ENCODE results near the gene TLN1.

The TLN1 gene

GRCh38 chr9:35763181-35763580 lies 31.2 kb upstream of the TLN1 start:
- no peak overlapping the region for H3K4me3 ChIP-seq
- in situ Hi-C loops (cut with MboI; ENCODE audit: low sequenced_read_pairs) = no loop called here
- DNase-seq (ENCODE audit: low spot score in 2 of 2) = peak in 1 of 2 experiments; percentile 98
- H3K36me3 ChIP-seq (replicated peaks) = no peaks in the 10 kb centered on the region
- peaks cover 47% of the 10 kb centered on the region for H3K4me1 ChIP-seq
- H3K27me3 ChIP-seq (ENCODE audit: low read depth) = no peaks in the 10 kb centered on the region
- H3K9me3 ChIP-seq = no peaks in the 10 kb centered on the region

- peaks cover 43% of the 10 kb centered on the region for H3K4me1 ChIP-seq
- no peaks in the 10 kb centered on the region for H3K36me3 ChIP-seq (replicated peaks)
- DNase-seq (ENCODE audit: low spot score in 2 of 2) = no peak
- in situ Hi-C loops (cut with MboI; ENCODE audit: low sequenced_read_pairs) = no loop called here
- no peaks in the 10 kb centered on the region for H3K27me3 ChIP-seq (ENCODE audit: low read depth)
- H3K9me3 ChIP-seq = no peaks in the 10 kb centered on the region
- no peak overlapping the region for H3K4me3 ChIP-seq
Measured at GRCh38 chr9:35760651-35761050, 28.7 kb upstream of the TLN1 start.

- no peak overlapping the region for H3K4me3 ChIP-seq
- DNase-seq (ENCODE audit: low spot score in 2 of 2) = no peak
- H3K9me3 ChIP-seq = no peaks in the 10 kb centered on the region
- in situ Hi-C loops (cut with MboI; ENCODE audit: low sequenced_read_pairs) = no loop called here
- H3K36me3 ChIP-seq (replicated peaks) = peaks cover 4% of the 10 kb centered on the region; the same call in 1 of the 2 replicates
- peaks cover 41% of the 10 kb centered on the region for H3K4me1 ChIP-seq
- H3K27me3 ChIP-seq (ENCODE audit: low read depth) = no peaks in the 10 kb centered on the region
Measured at GRCh38 chr9:35759795-35760194, 27.8 kb upstream of the TLN1 start.

GRCh38 chr9:35758475-35759050 lies 26.6 kb upstream of the TLN1 start:
- Histone ChIP-seq H3K27me3 (ENCODE audit: low read depth) (no peaks in the 10 kb centered on the region), H3K9me3 (no peaks in the 10 kb centered on the region), H3K4me1 (peaks cover 40% of the 10 kb centered on the region), H3K36me3 (replicated peaks) (peaks cover 12% of the 10 kb centered on the region), H3K4me3 (no peak overlapping the region)
- in situ Hi-C loops (cut with MboI; ENCODE audit: low sequenced_read_pairs) = no loop called here
- no peak for DNase-seq (ENCODE audit: low spot score in 2 of 2)

GRCh38 chr9:35757892-35758275 lies 25.9 kb upstream of the TLN1 start:
- no peaks in the 10 kb centered on the region for H3K27me3 ChIP-seq (ENCODE audit: low read depth)
- in situ Hi-C loops (cut with MboI; ENCODE audit: low sequenced_read_pairs) = no loop called here
- H3K4me1 ChIP-seq = peaks cover 37% of the 10 kb centered on the region
- peak overlapping the region; percentile 69 for H3K4me3 ChIP-seq
- no peak for DNase-seq (ENCODE audit: low spot score in 2 of 2)
- H3K36me3 ChIP-seq (replicated peaks) = peaks cover 19% of the 10 kb centered on the region
- no peaks in the 10 kb centered on the region for H3K9me3 ChIP-seq

- in situ Hi-C loops (cut with MboI; ENCODE audit: low sequenced_read_pairs) = no loop called here
- H3K9me3 ChIP-seq = no peaks in the 10 kb centered on the region
- H3K4me3 ChIP-seq = peak overlapping the region; percentile 69
- H3K36me3 ChIP-seq (replicated peaks) = peaks cover 24% of the 10 kb centered on the region
- H3K4me1 ChIP-seq = peaks cover 33% of the 10 kb centered on the region
- DNase-seq (ENCODE audit: low spot score in 2 of 2) = peak; percentile 53 to 72
- H3K27me3 ChIP-seq (ENCODE audit: low read depth) = no peaks in the 10 kb centered on the region
Measured at GRCh38 chr9:35757226-35757891, 25.4 kb upstream of the TLN1 start.

- Histone ChIP-seq H3K4me3 (peak overlapping the region; percentile 69), H3K9me3 (no peaks in the 10 kb centered on the region), H3K4me1 (peaks cover 27% of the 10 kb centered on the region), H3K27me3 (ENCODE audit: low read depth) (no peaks in the 10 kb centered on the region), H3K36me3 (replicated peaks) (peaks cover 30% of the 10 kb centered on the region)
- in situ Hi-C loops (cut with MboI; ENCODE audit: low sequenced_read_pairs) = no loop called here
- peak; percentile 41 to 87 for DNase-seq (ENCODE audit: low spot score in 2 of 2)
Measured at GRCh38 chr9:35756275-35757225, 24.6 kb upstream of the TLN1 start.

- Histone ChIP-seq H3K27me3 (ENCODE audit: low read depth) (no peaks in the 10 kb centered on the region), H3K9me3 (no peaks in the 10 kb centered on the region), H3K36me3 (replicated peaks) (peaks cover 35% of the 10 kb centered on the region), H3K4me3 (no peak overlapping the region), H3K4me1 (peaks cover 17% of the 10 kb centered on the region)
- in situ Hi-C loops (cut with MboI; ENCODE audit: low sequenced_read_pairs) = no loop called here
- no peak for DNase-seq (ENCODE audit: low spot score in 2 of 2)
Measured at GRCh38 chr9:35755071-35755470, 23.1 kb upstream of the TLN1 start.

GRCh38 chr9:35754264-35754663 lies 22.3 kb upstream of the TLN1 start, which contains the start of gene MSMP:
TSS of gene MSMP (minus strand) at chr9:35754276. CDS start at chr9:35754129, 147 bp downstream.
- Histone ChIP-seq H3K4me1 (peaks cover 14% of the 10 kb centered on the region), H3K36me3 (replicated peaks) (peaks cover 35% of the 10 kb centered on the region), H3K4me3 (no peak within 1 kb of the TSS), H3K27me3 (ENCODE audit: low read depth) (no peaks in the 10 kb centered on the region), H3K9me3 (no peaks in the 10 kb centered on the region)
- in situ Hi-C loops (cut with MboI; ENCODE audit: low sequenced_read_pairs) = no loop called here
- peak in 1 of 2 experiments; percentile 6 for DNase-seq (ENCODE audit: low spot score in 2 of 2)

GRCh38 chr9:35753466-35753865 lies 21.5 kb upstream of the TLN1 start:
- in situ Hi-C loops (cut with MboI; ENCODE audit: low sequenced_read_pairs) = no loop called here
- Histone ChIP-seq H3K4me1 (peaks cover 9% of the 10 kb centered on the region), H3K9me3 (no peaks in the 10 kb centered on the region), H3K27me3 (ENCODE audit: low read depth) (no peaks in the 10 kb centered on the region), H3K4me3 (no peak overlapping the region), H3K36me3 (replicated peaks) (peaks cover 35% of the 10 kb centered on the region)
- DNase-seq (ENCODE audit: low spot score in 2 of 2) = no peak

GRCh38 chr9:35750256-35750531 lies 18.2 kb upstream of the TLN1 start:
- Histone ChIP-seq H3K4me1 (peaks cover 11% of the 10 kb centered on the region; the same call in 1 of the 2 replicates), H3K27me3 (ENCODE audit: low read depth) (no peaks in the 10 kb centered on the region), H3K36me3 (replicated peaks) (peaks cover 38% of the 10 kb centered on the region), H3K9me3 (no peaks in the 10 kb centered on the region), H3K4me3 (peak overlapping the region; percentile 92)
- DNase-seq (ENCODE audit: low spot score in 2 of 2) = no peak
- in situ Hi-C loops (cut with MboI; ENCODE audit: low sequenced_read_pairs) = no loop called here

GRCh38 chr9:35749515-35750255 lies 17.7 kb upstream of the TLN1 start:
- peak in 1 of 2 experiments; percentile 58 for DNase-seq (ENCODE audit: low spot score in 2 of 2)
- in situ Hi-C loops (cut with MboI; ENCODE audit: low sequenced_read_pairs) = no loop called here
- Histone ChIP-seq H3K4me1 (peaks cover 11% of the 10 kb centered on the region; the same call in 1 of the 2 replicates), H3K9me3 (no peaks in the 10 kb centered on the region), H3K4me3 (peak overlapping the region; percentile 92), H3K36me3 (replicated peaks) (peaks cover 36% of the 10 kb centered on the region), H3K27me3 (ENCODE audit: low read depth) (no peaks in the 10 kb centered on the region)

GRCh38 chr9:35748858-35749514 lies 17.0 kb upstream of the TLN1 start, which contains the start of the genes GBA2 and RGP1:
TSS of gene GBA2 (minus strand) at chr9:35749228. CDS start at chr9:35748704, 524 bp downstream.
TSS of gene RGP1 (plus strand) at chr9:35749287. CDS start at chr9:35749756, 469 bp downstream.
- peak within 1 kb of the TSS; percentile 92 for H3K4me3 ChIP-seq
- H3K36me3 ChIP-seq (replicated peaks) = peaks cover 39% of the 10 kb centered on the region
- H3K4me1 ChIP-seq = peaks cover 11% of the 10 kb centered on the region; the same call in 1 of the 2 replicates
- H3K27me3 ChIP-seq (ENCODE audit: low read depth) = no peaks in the 10 kb centered on the region
- in situ Hi-C loops (cut with MboI; ENCODE audit: low sequenced_read_pairs) = no loop called here
- no peaks in the 10 kb centered on the region for H3K9me3 ChIP-seq
- DNase-seq (ENCODE audit: low spot score in 2 of 2) = peak; percentile 77 to 88
